K562 (cell line): ENCODE results near the gene ASIC1. TPM values are rescaled to one million over a fixed set of nuclear protein-coding genes. Genes with fewer than 3 reads are reported as not detected.
A peak's percentile ranks its signal among the peaks of the same experiment; 100 is the strongest.

Experiments
- BDP1 ChIP-seq: IDR thresholded peaks from 3 replicates; pipeline ENCODE4 v1.6.1; 2011; ENCODE audit not compliant: insufficient read length, insufficient read depth
- BMI1 ChIP-seq: fragments of 150-350 bp; IDR thresholded peaks from 2 replicates; pipeline ENCODE4 v1.6.1; 2014; ENCODE audit warnings: low read length
- CUX1 ChIP-seq: fragments of 200-800 bp; sonication (Bioruptor generic); IDR thresholded peaks from 2 replicates; pipeline ENCODE4 v1.6.1; 2016; ENCODE audit warnings: missing genetic modification characterization, missing compliant biosample characterization
- DPF2 ChIP-seq: fragments of 450-650 bp; IDR thresholded peaks from 2 replicates; pipeline ENCODE4 v1.6.1; 2016
- ETV6 ChIP-seq, 3 experiments: fragments of 150-350 bp in 1 of 3; sonication (generic) in 1 of 3; formaldehyde crosslinking in 1 of 3; IDR thresholded peaks; 2 replicates each; pipeline versions ENCODE4 v1.6.1 to v1.8.0; 2014 to 2022; ENCODE audit warnings: borderline replicate concordance in 2 of 3, low read depth in 2 of 3, antibody characterized with exemption in 1 of 3, low read length in 1 of 3, mild to moderate bottlenecking in 1 of 3, missing genetic modification reagents in 1 of 3
- HNRNPL ChIP-seq: fragments of 200-400 bp; formaldehyde crosslinking; IDR thresholded peaks from 2 replicates; pipeline ENCODE4 v1.6.1; 2017; ENCODE audit warnings: low read depth, mild to moderate bottlenecking, low read length
- NFIC ChIP-seq: fragments of 450-650 bp; IDR thresholded peaks from 2 replicates; pipeline ENCODE4 v1.6.1; 2017; ENCODE audit warnings: mild to moderate bottlenecking, inconsistent platforms
- NR3C1 ChIP-seq: sonication (generic); formaldehyde crosslinking; IDR thresholded peaks from 2 replicates; pipeline ENCODE4 v1.8.1; 2022; ENCODE audit warnings: missing genetic modification reagents
- RCOR1 ChIP-seq, 2 experiments: IDR thresholded peaks; 2 replicates each; pipeline ENCODE4 v1.6.1; 2012; ENCODE audit warnings: low read depth in 2 of 2, low read length in 2 of 2, borderline replicate concordance in 1 of 2, improper control_type of control experiment in 1 of 2
- RERE ChIP-seq: sonication (generic); formaldehyde crosslinking; IDR thresholded peaks from 2 replicates; pipeline ENCODE4 v1.8.0; 2023; ENCODE audit warnings: missing genetic modification reagents, mild to moderate bottlenecking, borderline replicate concordance
- ZBTB2 ChIP-seq: fragments of 450-650 bp; IDR thresholded peaks from 2 replicates; pipeline ENCODE4 v1.6.1; 2016; ENCODE audit warnings: antibody characterized with exemption
- ZNF134 ChIP-seq: fragments of 250-450 bp; sonication (Bioruptor Pico); conservative IDR thresholded peaks from 2 replicates; pipeline ENCODE4 v1.4.0; 2020
- ZNF217 ChIP-seq: sonication (generic); formaldehyde crosslinking; IDR thresholded peaks from 2 replicates; pipeline ENCODE4 v1.8.0; 2022; ENCODE audit warnings: mild to moderate bottlenecking, missing genetic modification reagents
- ZNF3 ChIP-seq: fragments of 250-450 bp; sonication (Bioruptor Pico); IDR thresholded peaks from 2 replicates; pipeline ENCODE4 v1.5.0; 2021; ENCODE audit warnings: mild to moderate bottlenecking, moderate library complexity
- polyA plus RNA-seq, 8 experiments: library from polyadenylated mRNA; depleted of rRNA in 4 of 8; stranded (reverse) in 5 of 8; unstranded in 3 of 8; fragments of >200 nt; fragmentation: Nextera tagmentation in 2 of 8; fragmentation: Illumina TruSeq in 1 of 8; extraction: Ambion mirVana in 2 of 8; extraction: Trizol in 1 of 8; gene quantifications; 2 replicates each; pipeline versions ENCODE4 v1.2.1 to v1.2.3, GENCODE V29; 2011 to 2014; ENCODE audit warnings: inconsistent platforms in 1 of 8, missing spikeins in 1 of 8
- total RNA-seq, 7 experiments: library from RNA; depleted of rRNA in 6 of 7; stranded (reverse); fragments of >200 nt in 6 of 7; fragmentation: Illumina TruSeq in 2 of 7; extraction: Trizol in 2 of 7; gene quantifications; 2 replicates each; pipeline versions ENCODE4 v1.2.1 to v1.2.3, GENCODE V29; 2011 to 2021; ENCODE audit warnings: low replicate concordance in 1 of 7

The ASIC1 gene
- total and polyA plus RNA-seq, 9 of the 15 experiments (the other 6 are each of a cell fraction or from before 2014, with no cell fraction given): 0.01 to 1.7 (median 0.45) TPM

- TF ChIP-seq ETV6 (IDR thresholded peaks at IDR 0.05; ENCODE audit: borderline replicate concordance in 1 of 2, low read depth in 2 of 2, low read length in 1 of 2): no peak
- TF ChIP-seq ETV6 (CRISPR knock-in tag; IDR thresholded peaks at IDR 0.05; ENCODE audit: borderline replicate concordance): no peak
- TF ChIP-seq NFIC: no peak
- TF ChIP-seq CUX1 (CRISPR knock-in tag): no peak
- no peak for TF ChIP-seq BMI1
- TF ChIP-seq ZNF3: no peak
- TF ChIP-seq RCOR1 (IDR thresholded peaks at IDR 0.05; ENCODE audit: borderline replicate concordance in 1 of 2, low read depth in 2 of 2, low read length in 2 of 2): no peak
- no peak for TF ChIP-seq ZNF134 (CRISPR knock-in tag)
- TF ChIP-seq ZBTB2: 0 out of 2 replicates have a peak, but pooled peaks have one; percentile 7
- no peak for TF ChIP-seq ZNF217 (CRISPR knock-in tag)
- TF ChIP-seq RERE (CRISPR knock-in tag): no peak
- TF ChIP-seq DPF2: peak; percentile 19; the same call in 1 of the 2 replicates
- no peak for TF ChIP-seq HNRNPL
- TF ChIP-seq BDP1: no peak
- no peak for TF ChIP-seq NR3C1 (CRISPR knock-in tag)
Measured at GRCh38 chr12:50111693-50112455, 54.5 kb downstream of the ASIC1 start, which contains the start of gene COX14 (continued).
